ENCODE measurements around the gene ITK. TPM values are rescaled to one million over a fixed set of nuclear protein-coding genes. Genes with fewer than 3 reads are reported as not detected.

Gene ITK
- total and polyA plus RNA-seq, 2 of the 8 experiments (the other 6 are each of a cell fraction or from before 2014, with no cell fraction given): 0.05 TPM; not detected in 1

DNA sequence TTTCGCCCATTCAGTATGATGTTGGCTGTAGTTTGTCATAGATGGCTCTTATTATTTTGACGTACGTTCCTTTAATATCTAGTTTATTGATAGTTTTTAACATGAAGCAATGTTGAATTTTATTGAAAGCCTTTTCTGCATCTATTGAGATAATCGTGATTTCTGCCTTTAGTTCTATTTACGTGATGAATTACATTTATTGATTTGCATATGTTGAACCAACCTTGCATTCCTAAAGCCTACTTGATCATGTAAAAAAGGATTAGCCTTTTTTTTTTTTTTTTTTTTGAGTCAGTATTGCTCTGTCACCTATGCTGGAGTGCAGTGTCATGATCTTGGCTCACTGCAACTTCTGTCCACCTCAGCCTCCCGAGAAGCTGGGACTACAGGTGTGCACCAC is 25.1 kb downstream of the ITK start:
- Histone ChIP-seq H2AK5ac (ENCODE audit: low read depth, low read length) (no peak overlapping the region), H2BK20ac (ENCODE audit: low read length) (no peak overlapping the region), H3K4ac (replicated peaks; ENCODE audit: insufficient read length, low read depth, low read length) (no peak overlapping the region), H3K4me1 (replicated peaks in 1 of 4; ENCODE audit: control insufficient read depth in 3 of 4, insufficient read depth in 4 of 4, low read length in 3 of 4) (no peaks in the 10 kb centered on the region), H3K56ac (replicated peaks; ENCODE audit: insufficient read length, low read depth, low read length) (no peak overlapping the region), H3K9ac (replicated peaks in 1 of 4; ENCODE audit: extremely low read depth in 1 of 4, low read depth in 3 of 4, low read length in 3 of 4) (no peak overlapping the region), H3K14ac (ENCODE audit: insufficient read length) (no peak overlapping the region), H4K5ac (ENCODE audit: insufficient read length, low read depth, low read length) (no peak overlapping the region), H3K23me2 (ENCODE audit: low read depth, low read length) (no peaks in the 10 kb centered on the region), H4K20me1 (replicated peaks in 1 of 2; ENCODE audit: control insufficient read depth in 1 of 2, insufficient read depth in 2 of 2, low read length in 2 of 2) (no peaks in the 10 kb centered on the region), H3K79me1 (ENCODE audit: low read depth, low read length) (no peaks in the 10 kb centered on the region), H2BK15ac (ENCODE audit: low read length) (no peak overlapping the region), H3K27ac (ENCODE audit: low read depth, low read length) (no peak overlapping the region), H3K4me2 (ENCODE audit: insufficient read depth in 1 of 2, low read depth in 2 of 2, low read length in 2 of 2) (no peak overlapping the region), H2BK12ac (ENCODE audit: low read depth, low read length) (no peak overlapping the region), H3K9me3 (ENCODE audit: insufficient read depth in 2 of 2, low read depth in 1 of 2, low read length in 1 of 2) (no peaks in the 10 kb centered on the region), H2AFZ (ENCODE audit: low read length) (no peak overlapping the region), H3K18ac (ENCODE audit: extremely low read depth, low read length) (no peak overlapping the region), H3K79me2 (ENCODE audit: control insufficient read depth in 1 of 2, insufficient read depth in 2 of 2, low read length in 2 of 2) (no peaks in the 10 kb centered on the region), H4K8ac (ENCODE audit: extremely low read depth, insufficient read depth, low read length) (no peak overlapping the region), H3K36me3 (ENCODE audit: control insufficient read depth in 2 of 4, insufficient read depth in 4 of 4, low read length in 3 of 4) (no peaks in the 10 kb centered on the region), H3K23ac (ENCODE audit: insufficient read length) (no peak overlapping the region), H2BK5ac (ENCODE audit: low read depth, low read length) (no peak overlapping the region), H3K4me3 (ENCODE audit: extremely low read depth in 1 of 4, insufficient read depth in 2 of 4, low read depth in 3 of 4, low read length in 4 of 4) (no peak overlapping the region), H4K91ac (replicated peaks; ENCODE audit: insufficient read length, low read length) (no peak overlapping the region), H2BK120ac (replicated peaks; ENCODE audit: low read depth, low read length) (no peak overlapping the region), H3K27me3 (replicated peaks in 1 of 4; ENCODE audit: control insufficient read depth in 3 of 4, extremely low read depth in 1 of 4, insufficient read depth in 3 of 4, low read length in 3 of 4) (no peaks in the 10 kb centered on the region)
- TF ChIP-seq BRCA1 (IDR thresholded peaks at IDR 0.05; ENCODE audit: low read depth, low read length) (no peak), POU5F1 (IDR thresholded peaks at IDR 0.05; ENCODE audit: low read depth, low read length) (no peak), JUN (IDR thresholded peaks at IDR 0.05; ENCODE audit: low read depth, low read length) (no peak), SRF (IDR thresholded peaks at IDR 0.05; ENCODE audit: low read depth, low read length) (no peak), EGR1 (IDR thresholded peaks at IDR 0.05; ENCODE audit: borderline replicate concordance, low read depth, low read length) (no peak)
- TF ChIP-seq, protein P1, sequence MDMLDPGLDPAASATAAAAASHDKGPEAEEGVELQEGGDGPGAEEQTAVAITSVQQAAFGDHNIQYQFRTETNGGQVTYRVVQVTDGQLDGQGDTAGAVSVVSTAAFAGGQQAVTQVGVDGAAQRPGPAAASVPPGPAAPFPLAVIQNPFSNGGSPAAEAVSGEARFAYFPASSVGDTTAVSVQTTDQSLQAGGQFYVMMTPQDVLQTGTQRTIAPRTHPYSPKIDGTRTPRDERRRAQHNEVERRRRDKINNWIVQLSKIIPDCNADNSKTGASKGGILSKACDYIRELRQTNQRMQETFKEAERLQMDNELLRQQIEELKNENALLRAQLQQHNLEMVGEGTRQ (IDR thresholded peaks at IDR 0.05; ENCODE audit: low read length): no peak
- no peak for DNase-seq (ENCODE audit: low read depth in 1 of 2, low spot score in 2 of 2)
- CTCF ChIA-PET (ENCODE audit: partially characterized antibody): interaction anchor here (0.9 kb wide), 1 partner anchor 48 kb away, joined by 6 read pairs; no protein-coding TSS in a partner anchor
- POLR2A ChIA-PET (ENCODE audit: partially characterized antibody): no interaction called here
- FAIRE-seq: no peak
- WGBS, 2 experiments (ENCODE audit: extremely low coverage in 1 of 2, insufficient coverage in 1 of 2, insufficient read length in 1 of 2, insufficient replicate concordance in 2 of 2, low coverage in 1 of 2, low lambda C conversion rate in 2 of 2, missing lambda C conversion rate in 1 of 2): 77% methylated on average over 6 of the region's 6 CpGs; no CpG with 5 or more reads in 1 of the 2 experiments

Measured in H1 (cell line).